Activated T-cell treated with anti-CD3 and anti-CD28 coated beads, Interleukin-2, amount 50 U/mL, for 1 hour (primary cell): ENCODE data around the gene BCAS3.

ENCODE experiments used
- DNase-seq: peaks from one replicate; pipeline ENCODE4 v3.0.0-alpha.2; 2020

Gene BCAS3

DNA sequence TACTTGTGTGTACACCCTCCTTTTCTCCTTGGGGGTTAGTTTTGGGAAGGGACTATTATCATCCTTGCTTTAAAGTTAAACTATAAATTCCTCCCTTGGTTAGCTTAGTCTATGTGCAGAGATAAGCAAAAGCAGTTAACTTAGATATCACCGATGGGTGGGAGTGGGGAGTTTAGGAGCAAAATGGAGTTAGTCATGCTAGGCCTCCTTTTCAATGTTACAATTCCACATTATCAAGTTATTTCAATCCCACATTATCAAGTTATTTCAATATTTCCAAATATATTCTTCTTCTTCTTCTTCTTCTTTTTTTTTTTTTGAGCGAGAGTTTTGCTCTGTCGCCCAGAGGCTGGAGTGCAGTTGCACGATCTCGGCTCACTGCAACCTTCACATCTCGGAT is 1.7 kb upstream of the BCAS3 start:
- DNase-seq, result no peak

DNA sequence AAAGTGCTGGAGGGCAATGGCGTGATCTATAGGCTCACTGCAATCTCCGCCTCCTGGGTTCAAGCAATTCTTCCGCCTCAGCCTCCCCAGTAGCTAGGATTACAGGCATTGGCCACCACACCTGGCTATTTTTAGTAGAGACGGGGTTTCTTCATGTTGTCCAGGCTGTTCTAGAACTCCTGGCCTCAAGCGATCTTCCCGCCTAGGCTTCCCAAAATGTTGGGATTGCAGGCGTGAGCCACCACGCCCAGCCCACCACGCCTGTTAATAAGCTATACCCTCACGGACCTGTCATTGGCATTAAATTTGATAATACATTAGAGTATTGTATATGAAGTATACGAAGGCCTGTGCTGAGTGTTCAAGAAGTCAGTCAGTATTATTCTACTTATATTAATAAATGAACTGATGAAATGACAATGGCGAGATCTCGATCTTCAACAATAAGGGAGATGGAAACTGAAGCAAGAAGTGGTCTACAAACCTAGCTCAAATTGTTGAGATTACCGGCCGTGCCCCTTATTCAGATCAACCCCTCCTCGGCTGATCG is 818 bp upstream of the BCAS3 start:
- DNase-seq, result no peak

GRCh38 chr17:60678118-60678444 is 430 bp downstream of the BCAS3 start:
- DNase-seq, result no peak

- no peak for DNase-seq
Measured at GRCh38 chr17:60679287-60679686, 1.6 kb downstream of the BCAS3 start.

DNA sequence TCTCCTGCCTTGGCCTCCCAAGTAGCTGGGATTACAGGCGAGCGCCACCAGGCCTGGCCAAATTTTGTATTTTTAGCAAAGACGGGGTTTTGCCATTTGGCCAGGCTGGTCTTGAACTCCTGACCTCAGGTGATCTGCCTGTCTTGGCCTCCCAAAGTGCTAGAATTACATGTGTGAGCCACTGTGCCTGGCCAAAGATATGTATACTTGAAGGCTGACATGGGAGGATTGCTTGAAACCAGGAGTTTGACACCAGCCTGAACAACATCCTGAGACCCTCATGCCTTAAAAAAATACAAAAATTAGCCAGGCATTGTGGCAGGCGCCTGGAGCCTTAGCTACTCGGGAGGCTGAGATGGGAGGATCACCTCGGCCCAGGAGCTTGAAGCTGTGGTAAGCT is 3.1 kb downstream of the BCAS3 start:
- no peak for DNase-seq

DNA sequence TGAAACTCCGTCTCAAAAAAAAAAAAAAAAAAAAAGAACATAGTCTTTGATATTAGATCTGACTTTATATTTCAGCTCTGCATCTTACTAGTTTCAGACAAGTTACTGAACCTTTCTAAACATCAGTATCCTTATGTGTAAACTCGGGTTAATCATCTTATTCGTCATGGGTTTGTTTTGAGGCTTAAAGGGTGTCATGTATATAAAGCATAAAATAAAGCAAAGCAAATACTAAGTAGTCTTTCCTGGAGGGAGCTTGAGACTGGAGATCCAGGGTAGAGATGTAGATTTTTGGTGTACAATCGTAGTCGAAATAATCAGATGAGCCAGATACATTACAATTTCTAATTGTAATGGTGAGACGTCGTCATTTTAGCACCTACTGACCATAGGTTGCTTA is 7.8 kb downstream of the BCAS3 start:
- no peak for DNase-seq

DNA sequence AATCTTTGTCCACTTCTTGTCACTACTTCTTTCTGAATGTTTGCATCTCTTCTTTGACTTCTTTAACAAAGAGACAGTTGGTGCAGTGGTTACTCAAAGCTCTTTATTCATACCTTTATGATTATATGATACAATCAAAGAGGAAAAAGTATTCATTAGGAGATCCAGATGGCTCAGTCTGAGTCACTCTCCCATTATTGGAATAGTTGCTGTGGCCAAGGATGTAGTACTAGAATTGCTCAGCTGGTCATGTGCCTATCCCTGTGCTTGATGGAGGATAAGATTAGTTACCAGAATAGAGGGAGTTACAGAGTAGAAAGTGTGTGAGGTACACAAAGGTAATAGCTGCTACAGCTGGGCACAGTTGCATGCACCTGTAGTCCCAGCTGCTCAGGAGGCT is 18.3 kb downstream of the BCAS3 start:
- DNase-seq, result no peak

DNA sequence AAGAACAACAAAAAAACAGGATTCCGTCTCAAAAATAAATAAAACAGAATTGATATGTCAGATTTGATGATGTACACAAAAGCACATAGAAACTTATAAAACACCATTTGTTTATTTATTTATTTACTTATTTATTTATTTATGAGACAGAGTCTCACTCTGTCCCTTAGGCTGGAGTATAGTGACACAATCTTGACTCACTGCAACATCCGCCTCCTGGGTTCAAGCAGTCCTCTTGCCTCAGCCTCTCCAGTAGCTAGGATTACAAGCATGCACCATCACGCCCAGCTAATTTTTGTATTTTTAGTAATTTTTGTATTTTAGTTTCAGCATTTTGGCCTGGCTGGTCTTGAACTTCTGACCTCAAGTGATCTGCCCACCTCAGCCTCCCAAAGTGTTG is 21.4 kb downstream of the BCAS3 start:
- DNase-seq, result no peak

DNA sequence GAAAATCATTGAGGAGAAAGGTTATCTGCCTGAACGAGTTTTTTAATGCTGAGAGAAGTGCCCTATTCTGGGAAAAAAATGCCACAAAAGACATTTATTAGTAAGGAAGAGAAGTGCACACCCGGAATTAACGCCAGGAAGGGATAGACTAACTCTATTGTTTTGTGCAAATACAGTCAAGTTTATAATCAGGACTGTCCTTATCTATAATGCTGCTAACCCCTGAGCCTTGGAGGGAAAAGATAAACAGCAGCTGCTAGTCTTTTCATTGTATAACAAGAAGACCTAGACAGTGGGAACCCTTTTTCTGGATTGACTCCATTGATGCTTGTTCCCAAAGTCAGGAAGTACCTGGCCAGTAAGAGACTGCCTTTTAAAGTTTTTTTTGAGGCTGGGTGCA is 26.5 kb downstream of the BCAS3 start:
- no peak for DNase-seq

DNA sequence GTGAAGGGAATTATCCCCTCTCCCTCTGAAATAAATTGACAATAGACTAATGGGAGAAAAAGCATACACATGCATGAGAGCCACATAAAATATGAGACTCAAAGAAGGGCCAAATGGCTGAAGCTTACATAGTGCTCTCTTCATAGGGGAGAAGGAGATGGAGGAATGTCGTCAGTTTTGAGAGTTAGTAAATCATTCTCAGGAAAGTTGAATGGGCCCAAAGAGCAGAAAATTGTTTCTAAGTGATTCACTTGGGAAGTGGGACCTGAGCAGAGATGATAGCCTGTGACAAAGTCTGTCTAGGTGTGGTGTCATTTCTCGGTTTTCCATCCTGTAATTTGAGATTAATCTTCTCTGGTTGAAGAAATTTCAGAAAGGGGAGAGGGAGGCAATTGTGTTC is 35.0 kb downstream of the BCAS3 start:
- no peak for DNase-seq

- no peak for DNase-seq
Measured at GRCh38 chr17:60713608-60714007, 36.0 kb downstream of the BCAS3 start.

GRCh38 chr17:60716766-60717165 is 39.1 kb downstream of the BCAS3 start:
- no peak for DNase-seq

- DNase-seq, result no peak
Measured at GRCh38 chr17:60717814-60718213, 40.2 kb downstream of the BCAS3 start.

DNA sequence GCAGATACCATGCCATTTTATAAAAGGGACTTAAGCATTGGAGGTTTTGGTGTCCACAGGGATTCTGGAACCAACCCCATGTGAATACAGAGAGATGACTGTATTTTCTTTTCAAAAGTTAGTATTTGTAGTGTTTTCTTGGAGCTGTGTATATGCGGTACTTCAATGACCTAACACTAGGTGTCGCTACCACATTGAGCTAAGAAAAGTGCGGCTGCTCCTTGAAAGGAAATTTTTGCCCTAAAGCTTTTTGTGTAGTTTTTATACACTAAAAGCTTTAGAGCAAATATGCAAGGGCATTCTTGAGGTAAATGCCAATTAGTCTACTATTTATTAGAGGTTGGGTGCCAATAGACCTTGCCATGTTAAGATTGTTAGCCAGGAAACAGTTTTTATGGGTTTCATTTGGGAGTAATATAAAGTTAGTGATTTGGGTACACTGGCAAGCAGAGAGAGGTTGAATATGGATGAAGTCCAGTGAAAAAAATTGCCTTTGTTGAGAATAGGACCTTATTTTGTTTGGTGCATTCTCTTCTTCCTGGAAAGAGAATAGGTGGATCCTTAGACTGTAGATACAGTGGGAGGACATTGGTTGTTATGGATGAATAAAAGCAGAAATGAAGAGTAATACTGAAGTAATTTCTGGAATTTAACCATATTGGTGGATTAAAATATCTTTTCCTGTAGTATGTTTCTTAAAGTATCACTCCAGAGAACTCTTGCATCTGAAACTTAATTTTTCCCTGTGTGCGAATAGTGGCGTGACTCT is 43.3 kb downstream of the BCAS3 start:
- DNase-seq, result no peak

GRCh38 chr17:60724647-60725046 is 47.0 kb downstream of the BCAS3 start:
- no peak for DNase-seq

DNA sequence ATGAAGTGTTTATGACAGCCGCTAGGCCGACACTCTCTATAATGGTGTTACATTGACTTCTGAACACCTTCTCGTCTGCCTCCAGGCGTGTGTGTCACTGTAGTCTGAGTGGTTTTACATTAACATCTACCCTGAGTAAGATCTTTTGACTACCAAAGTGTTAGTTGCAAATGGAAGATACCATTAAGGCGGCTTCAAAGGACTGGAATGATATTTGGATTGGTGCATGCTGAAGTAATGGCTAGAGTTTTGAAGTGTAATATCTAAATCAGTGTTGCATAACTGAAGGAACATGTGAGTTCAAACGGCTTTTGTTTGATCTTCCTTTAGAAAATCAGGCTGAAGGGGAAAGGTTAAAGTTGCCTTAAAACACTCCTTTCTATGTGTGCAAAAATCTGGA is 52.2 kb downstream of the BCAS3 start:
- DNase-seq, result no peak

GRCh38 chr17:60730273-60730672 is 52.6 kb downstream of the BCAS3 start:
- DNase-seq, result no peak

DNA sequence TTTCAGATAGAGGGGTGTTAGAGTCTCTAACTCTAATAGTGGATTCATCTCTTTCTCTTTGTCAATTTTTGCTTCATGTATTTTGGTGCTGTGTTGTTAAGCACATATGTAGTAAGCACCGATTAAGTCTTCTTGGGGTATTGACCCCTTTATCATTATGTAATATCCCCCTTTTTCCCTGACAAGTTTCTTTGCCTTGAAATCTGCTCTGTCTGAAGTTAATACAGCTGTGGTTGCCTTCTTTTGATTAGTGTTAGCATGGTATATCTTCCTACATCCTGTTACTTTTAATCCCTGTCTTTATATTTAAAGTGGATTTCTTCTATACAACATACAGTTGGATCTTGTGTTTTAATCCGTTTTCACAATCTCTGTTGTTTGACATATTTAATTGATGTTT is 60.6 kb downstream of the BCAS3 start:
- no peak for DNase-seq

DNA sequence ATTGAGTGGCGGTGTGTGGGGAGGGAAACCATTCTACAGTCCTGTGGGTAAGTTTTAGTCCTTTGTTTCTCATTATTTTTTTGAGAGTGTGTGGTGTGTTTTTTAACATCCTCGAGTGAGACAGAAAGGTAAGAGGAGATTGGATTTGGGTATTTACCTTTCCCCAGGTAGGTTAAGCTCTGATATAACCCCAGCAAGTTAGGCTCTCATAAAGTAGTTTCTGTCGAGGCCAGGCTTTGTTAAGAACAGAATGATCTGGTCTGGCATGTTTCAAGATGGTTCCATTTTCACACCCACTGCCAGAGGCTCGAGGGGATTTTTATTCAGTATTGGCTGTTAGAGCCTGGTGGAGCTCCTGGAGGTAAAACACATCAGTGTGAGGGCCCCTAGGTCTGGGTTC is 62.9 kb downstream of the BCAS3 start:
- no peak for DNase-seq

DNA sequence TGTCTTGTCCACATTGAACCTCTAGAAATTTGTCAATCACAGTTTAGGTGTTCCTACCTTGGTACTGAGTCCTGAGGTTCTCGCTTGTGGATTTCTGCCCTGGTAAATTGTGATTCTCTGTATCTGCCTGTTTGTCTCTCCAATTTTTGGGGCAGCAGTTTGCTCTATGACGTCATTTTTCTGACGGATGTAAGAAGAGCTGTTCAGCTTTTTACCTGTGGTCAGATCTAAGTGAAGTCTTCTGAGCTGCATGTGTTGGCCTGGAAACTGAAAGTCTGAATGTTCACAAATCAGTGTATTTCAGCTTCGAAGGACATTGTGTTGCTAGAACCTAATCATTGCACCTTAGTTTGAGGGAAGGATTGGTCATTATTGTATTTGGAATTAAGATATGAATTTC is 63.4 kb downstream of the BCAS3 start:
- no peak for DNase-seq

GRCh38 chr17:60743282-60743681 is 65.6 kb downstream of the BCAS3 start:
- no peak for DNase-seq

GRCh38 chr17:60743799-60744198 is 66.1 kb downstream of the BCAS3 start:
- DNase-seq, result no peak

DNA sequence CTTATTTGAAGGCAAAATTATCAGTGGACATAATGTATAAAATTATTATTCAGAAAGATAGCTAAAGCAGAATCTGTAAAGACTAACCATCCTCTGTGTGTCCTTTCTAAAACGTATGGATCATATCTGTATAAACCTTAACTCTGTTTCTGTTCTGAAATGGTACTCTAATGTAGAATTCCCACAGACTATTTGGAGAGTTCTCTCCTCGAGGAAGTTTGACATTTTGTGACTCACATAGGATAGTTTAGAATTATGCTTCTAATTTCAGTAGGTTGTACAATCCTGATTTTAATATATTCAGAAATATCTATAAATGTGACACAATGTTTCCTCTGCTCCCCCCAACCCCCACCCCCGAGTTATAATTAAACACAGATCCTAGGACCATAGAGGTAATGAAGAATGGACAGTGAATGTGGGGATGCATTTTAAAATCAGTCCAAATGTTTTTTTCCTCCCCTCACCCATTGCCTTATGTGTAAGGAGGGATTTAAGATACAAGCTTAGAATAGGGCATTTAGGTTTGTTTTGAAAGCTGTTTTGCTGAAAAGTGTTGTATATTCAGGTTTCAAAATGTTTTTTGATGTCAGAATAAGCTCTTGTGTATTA is 66.8 kb downstream of the BCAS3 start:
- no peak for DNase-seq

- DNase-seq, result no peak
Measured at GRCh38 chr17:60745544-60745943, 67.9 kb downstream of the BCAS3 start.
